Stomach (tissue), 4 donors: ENCODE measurements around the gene BLCAP.
"Not testable (repeated sequence)": the region's sequence is repeated elsewhere in the genome, so short reads cannot be mapped to it uniquely, and the experiment has no call there.

ENCODE experiments used
- CTCF ChIP-seq, 7 experiments: fragments of 450-650 bp in 4 of 7; fragments of 200-600 bp in 3 of 7; sonication (generic) in 3 of 7; IDR thresholded peaks; one replicate each; pipeline ENCODE4 v1.5.1; 2016 to 2019; ENCODE audit warnings: antibody characterized with exemption in 7 of 7, control low read depth in 2 of 7, mild to moderate bottlenecking in 1 of 7
- POLR2A ChIP-seq, 4 donors: fragments of 450-650 bp; IDR thresholded peaks; one replicate each; pipeline ENCODE4 v1.6.1; 2016; ENCODE audit warnings: antibody characterized with exemption in 4 of 4, control low read depth in 2 of 4, mild to moderate bottlenecking in 1 of 4, moderate library complexity in 1 of 4
- POLR2AphosphoS5 ChIP-seq, 3 donors: sonication (generic); formaldehyde crosslinking; IDR thresholded peaks; one replicate each; pipeline ENCODE4 v1.6.1; 2016; ENCODE audit warnings: antibody characterized with exemption in 3 of 3

- not testable (repeated sequence) for TF ChIP-seq CTCF, POLR2A, POLR2AphosphoS5 (IDR thresholded peaks at IDR 0.05)
These were observed 57.5 kb downstream of the BLCAP start for GRCh38 chr20:37470190-37470589.
